ENCODE results near the gene TYMS.

The TYMS gene

GRCh38 chr18:683531-683930 is 26.1 kb downstream of the TYMS start:
- TF ChIP-seq ZFP3 (CRISPR knock-in tag; IDR thresholded peaks at IDR 0.05), result no peak
- no peak for TF ChIP-seq RARB (CRISPR knock-in tag; IDR thresholded peaks at IDR 0.05)
- no peak for TF ChIP-seq ZC3H10 (CRISPR knock-in tag; IDR thresholded peaks at IDR 0.05)
- no peak for TF ChIP-seq CSRNP3 (CRISPR knock-in tag; IDR thresholded peaks at IDR 0.05)
- TF ChIP-seq CSDC2 (CRISPR knock-in tag; IDR thresholded peaks at IDR 0.05), result no peak
- TF ChIP-seq OSR1 (CRISPR knock-in tag; IDR thresholded peaks at IDR 0.05), result no peak
- no peak for TF ChIP-seq ARNTL (CRISPR knock-in tag; IDR thresholded peaks at IDR 0.05; ENCODE audit: borderline replicate concordance, low read depth)
- no peak for TF ChIP-seq POU6F1 (CRISPR knock-in tag; IDR thresholded peaks at IDR 0.05; ENCODE audit: borderline replicate concordance, low read depth)
- TF ChIP-seq BACH2 (CRISPR knock-in tag; IDR thresholded peaks at IDR 0.05; ENCODE audit: borderline replicate concordance), result no peak
- no peak for TF ChIP-seq TOX (CRISPR knock-in tag; IDR thresholded peaks at IDR 0.05; ENCODE audit: borderline replicate concordance)
- no peak for TF ChIP-seq TCF4 (CRISPR knock-in tag; IDR thresholded peaks at IDR 0.05; ENCODE audit: borderline replicate concordance)
- TF ChIP-seq ISL1 (CRISPR knock-in tag; IDR thresholded peaks at IDR 0.05), result no peak
- no peak for TF ChIP-seq ZNF565 (CRISPR knock-in tag; conservative IDR thresholded peaks at IDR 0.05; ENCODE audit: low read depth)
- no peak for TF ChIP-seq PATZ1 (CRISPR knock-in tag; IDR thresholded peaks at IDR 0.05; ENCODE audit: borderline replicate concordance)
- TF ChIP-seq SNAI2 (CRISPR knock-in tag; IDR thresholded peaks at IDR 0.05), result no peak
- TF ChIP-seq TSHZ2 (CRISPR knock-in tag; IDR thresholded peaks at IDR 0.05), result no peak
- TF ChIP-seq CREB5 (CRISPR knock-in tag; IDR thresholded peaks at IDR 0.05; ENCODE audit: low read depth), result no peak
- no peak for TF ChIP-seq GLIS3 (CRISPR knock-in tag; IDR thresholded peaks at IDR 0.05)
- TF ChIP-seq ESRRG (CRISPR knock-in tag; IDR thresholded peaks at IDR 0.05), result no peak
- no peak for TF ChIP-seq PPARA (CRISPR knock-in tag; IDR thresholded peaks at IDR 0.05; ENCODE audit: borderline replicate concordance)
- ATAC-seq, result no peak

GRCh38 chr18:685438-685837 is 28.0 kb downstream of the TYMS start:
- ATAC-seq, result no peak
- TF ChIP-seq ARNTL (CRISPR knock-in tag; IDR thresholded peaks at IDR 0.05; ENCODE audit: borderline replicate concordance, low read depth) (no peak), ESRRG (CRISPR knock-in tag; IDR thresholded peaks at IDR 0.05) (no peak), TSHZ2 (CRISPR knock-in tag; IDR thresholded peaks at IDR 0.05) (no peak), CSRNP3 (CRISPR knock-in tag; IDR thresholded peaks at IDR 0.05) (no peak), OSR1 (CRISPR knock-in tag; IDR thresholded peaks at IDR 0.05) (no peak), PPARA (CRISPR knock-in tag; IDR thresholded peaks at IDR 0.05; ENCODE audit: borderline replicate concordance) (no peak), CREB5 (CRISPR knock-in tag; IDR thresholded peaks at IDR 0.05; ENCODE audit: low read depth) (no peak), TOX (CRISPR knock-in tag; IDR thresholded peaks at IDR 0.05; ENCODE audit: borderline replicate concordance) (no peak), RARB (CRISPR knock-in tag; IDR thresholded peaks at IDR 0.05) (no peak), ISL1 (CRISPR knock-in tag; IDR thresholded peaks at IDR 0.05) (no peak), PATZ1 (CRISPR knock-in tag; IDR thresholded peaks at IDR 0.05; ENCODE audit: borderline replicate concordance) (no peak), BACH2 (CRISPR knock-in tag; IDR thresholded peaks at IDR 0.05; ENCODE audit: borderline replicate concordance) (no peak), TCF4 (CRISPR knock-in tag; IDR thresholded peaks at IDR 0.05; ENCODE audit: borderline replicate concordance) (no peak), ZNF565 (CRISPR knock-in tag; conservative IDR thresholded peaks at IDR 0.05; ENCODE audit: low read depth) (no peak)
